Left lung (tissue), 10 donors: ENCODE data around the gene PRRG3. TPM values are rescaled to one million over a fixed set of nuclear protein-coding genes. Genes with fewer than 3 reads are reported as not detected.

Source experiments
- ATAC-seq: fragments of 200-7000 bp; cut with Tn5 transposase; one replicate; pipeline ENCODE4 v1.9.1; 2020; ENCODE audit warnings: moderate library complexity
- DNase-seq, 4 donors: peaks; one replicate each; pipeline ENCODE4 v3.0.0-alpha.2; 2013 to 2020
- H3K27ac ChIP-seq, 2 donors: fragments of 200-600 bp; sonication (generic) in 1 of 2; one replicate each; pipeline versions ENCODE4 v1.5.0 to v1.8.0; 2020 to 2021
- H3K27me3 ChIP-seq, 2 donors: fragments of 200-600 bp; sonication (generic) in 1 of 2; one replicate each; pipeline versions ENCODE4 v1.5.0 to v1.8.0; 2020 to 2021
- H3K36me3 ChIP-seq, 2 donors: fragments of 200-600 bp; sonication (generic) in 1 of 2; one replicate each; pipeline versions ENCODE4 v1.5.0 to v1.8.0; 2020 to 2021
- H3K4me1 ChIP-seq, 2 donors: fragments of 200-600 bp; one replicate each; pipeline ENCODE4 v1.8.0; 2021
- H3K4me3 ChIP-seq, 2 donors: fragments of 200-600 bp; sonication (generic) in 1 of 2; one replicate each; pipeline versions ENCODE4 v1.5.0 to v1.8.0; 2020 to 2021; ENCODE audit warnings: mild to moderate bottlenecking in 1 of 2
- H3K9me3 ChIP-seq, 2 donors: fragments of 200-600 bp; sonication (generic) in 1 of 2; one replicate each; pipeline versions ENCODE4 v1.5.0 to v1.8.0; 2020 to 2021
- intact Hi-C, 2 donors: fragments of 100-400 bp; cut with DNase I; formaldehyde crosslinking; loops; one replicate each; pipeline versions ENCODE4 v1.11.2 to v1.14.2; 2022
- polyA plus RNA-seq, 6 donors: library from polyadenylated mRNA; unstranded; fragments of 120-200 nt; gene quantifications; one replicate each; pipeline ENCODE4 v1.2.1, GENCODE V29; 2013; ENCODE audit not compliant: insufficient read length in 6 of 6
- total RNA-seq, 2 donors: library from RNA; stranded (reverse); fragmentation: NEBNext Ultra II Directional; extraction: Animal tissue kit (Norgen Biotek cat#: 25700); gene quantifications; one replicate each; pipeline ENCODE4 v1.2.1, GENCODE V29; 2021
- TF ChIP-seq, protein P1 (sequence below), 2 donors: fragments of 200-600 bp; sonication (generic) in 1 of 2; IDR thresholded peaks; one replicate each; pipeline versions ENCODE4 v1.5.0 to v1.8.0; 2021; ENCODE audit warnings: antibody characterized with exemption in 2 of 2
- donor health status: DM: no; HTN: yes; CAD: no.
- donor health status: DM: no; HTN: no; CAD: no.

PRRG3 gene
- total and polyA plus RNA-seq, 8 donors, result 1.9 to 17.5 (median 11.2) TPM

DNA sequence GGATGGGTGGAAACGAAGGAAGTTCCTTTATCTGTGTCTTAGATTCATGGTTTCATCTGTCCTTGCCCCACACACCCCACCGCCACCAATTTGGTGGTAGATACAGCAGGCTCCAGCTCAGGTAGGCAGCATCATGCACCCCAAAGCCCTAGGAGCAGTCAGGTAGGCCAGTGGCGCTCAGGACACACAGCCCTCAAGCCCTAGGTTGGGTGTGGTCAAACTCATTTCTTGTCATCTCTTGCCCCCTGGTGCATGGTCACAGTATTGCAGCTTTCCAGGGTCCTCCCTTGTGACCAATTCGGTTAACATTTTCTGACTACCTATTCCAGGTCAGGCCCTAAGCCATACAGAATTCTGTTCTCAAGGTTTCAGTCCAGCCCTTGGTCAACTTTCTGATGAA, 14.5 kb upstream of the PRRG3 start:
- no peaks in the 10 kb centered on the region for H3K27me3 ChIP-seq
- intact Hi-C loops, result no loop called here
- peak in 1 of 4 donors; percentile 25 for DNase-seq

DNA sequence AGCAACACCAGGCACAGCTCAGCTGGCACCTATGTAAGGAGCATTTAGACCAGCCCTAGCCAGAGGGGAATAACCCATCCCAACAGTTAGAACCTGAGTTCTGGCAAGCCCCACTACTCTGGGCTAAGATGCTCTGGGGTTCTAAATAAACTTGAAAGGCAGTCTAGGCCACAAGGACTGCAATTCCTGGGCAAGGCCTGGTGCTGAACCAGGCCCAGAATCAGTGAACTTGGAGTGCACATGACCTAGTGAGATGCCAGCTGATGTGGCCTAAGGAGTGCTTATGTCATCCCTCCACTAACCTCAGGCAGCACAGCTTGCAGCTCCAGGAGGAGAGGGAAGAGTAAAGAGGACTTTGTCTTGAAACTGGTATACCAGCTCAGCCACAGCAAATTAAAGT, 7.6 kb upstream of the PRRG3 start:
- H3K4me1 ChIP-seq, result no peaks in the 10 kb centered on the region
- no peaks in the 10 kb centered on the region for H3K27me3 ChIP-seq
- no peaks in the 10 kb centered on the region for H3K36me3 ChIP-seq
- TF ChIP-seq, protein P1, sequence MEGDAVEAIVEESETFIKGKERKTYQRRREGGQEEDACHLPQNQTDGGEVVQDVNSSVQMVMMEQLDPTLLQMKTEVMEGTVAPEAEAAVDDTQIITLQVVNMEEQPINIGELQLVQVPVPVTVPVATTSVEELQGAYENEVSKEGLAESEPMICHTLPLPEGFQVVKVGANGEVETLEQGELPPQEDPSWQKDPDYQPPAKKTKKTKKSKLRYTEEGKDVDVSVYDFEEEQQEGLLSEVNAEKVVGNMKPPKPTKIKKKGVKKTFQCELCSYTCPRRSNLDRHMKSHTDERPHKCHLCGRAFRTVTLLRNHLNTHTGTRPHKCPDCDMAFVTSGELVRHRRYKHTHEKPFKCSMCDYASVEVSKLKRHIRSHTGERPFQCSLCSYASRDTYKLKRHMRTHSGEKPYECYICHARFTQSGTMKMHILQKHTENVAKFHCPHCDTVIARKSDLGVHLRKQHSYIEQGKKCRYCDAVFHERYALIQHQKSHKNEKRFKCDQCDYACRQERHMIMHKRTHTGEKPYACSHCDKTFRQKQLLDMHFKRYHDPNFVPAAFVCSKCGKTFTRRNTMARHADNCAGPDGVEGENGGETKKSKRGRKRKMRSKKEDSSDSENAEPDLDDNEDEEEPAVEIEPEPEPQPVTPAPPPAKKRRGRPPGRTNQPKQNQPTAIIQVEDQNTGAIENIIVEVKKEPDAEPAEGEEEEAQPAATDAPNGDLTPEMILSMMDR (IDR thresholded peaks at IDR 0.05), result no peak
- intact Hi-C loops, result no loop called here
- DNase-seq (no peak), ATAC-seq (no peak)
- H3K9me3 ChIP-seq, result no peaks in the 10 kb centered on the region
- H3K27ac ChIP-seq, result no peak overlapping the region
- no peak overlapping the region for H3K4me3 ChIP-seq

More for the DNA sequence above, 14.5 kb upstream of the PRRG3 start:
- Histone ChIP-seq H3K9me3 (no peaks in the 10 kb centered on the region), H3K36me3 (no peaks in the 10 kb centered on the region), H3K4me3 (no peak overlapping the region), H3K4me1 (no peaks in the 10 kb centered on the region), H3K27ac (no peak overlapping the region)
- TF ChIP-seq, protein P1 (IDR thresholded peaks at IDR 0.05), result peak; percentile 47 to 57
- ATAC-seq, result peak; percentile 87

DNA sequence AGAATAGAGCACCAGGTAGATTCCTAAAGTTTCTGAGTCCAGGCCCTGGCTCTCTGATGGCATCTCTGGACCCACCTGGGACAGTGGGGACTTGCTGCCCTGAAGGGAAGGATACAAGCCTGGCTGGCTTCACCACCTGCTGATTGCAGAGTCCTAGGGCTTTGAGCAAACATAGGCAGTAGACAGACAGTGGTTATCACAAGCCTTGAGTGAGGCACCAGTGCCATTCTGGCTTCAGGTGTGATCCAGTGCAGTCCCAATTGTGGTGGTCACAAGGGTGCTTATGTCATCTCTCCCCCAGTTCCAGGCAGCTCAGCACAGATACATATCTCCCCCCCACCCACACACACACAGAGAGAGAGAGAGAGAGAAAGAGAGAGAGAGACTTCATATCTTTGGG, 6.6 kb upstream of the PRRG3 start:
- H3K27me3 ChIP-seq, result no peaks in the 10 kb centered on the region
- no peaks in the 10 kb centered on the region for H3K36me3 ChIP-seq
- H3K9me3 ChIP-seq, result no peaks in the 10 kb centered on the region
- intact Hi-C loops, result no loop called here
- ATAC-seq (no peak), DNase-seq (no peak)
- no peaks in the 10 kb centered on the region for H3K4me1 ChIP-seq
- no peak overlapping the region for H3K27ac ChIP-seq
- H3K4me3 ChIP-seq, result no peak overlapping the region
- TF ChIP-seq, protein P1 (IDR thresholded peaks at IDR 0.05), result no peak

DNA sequence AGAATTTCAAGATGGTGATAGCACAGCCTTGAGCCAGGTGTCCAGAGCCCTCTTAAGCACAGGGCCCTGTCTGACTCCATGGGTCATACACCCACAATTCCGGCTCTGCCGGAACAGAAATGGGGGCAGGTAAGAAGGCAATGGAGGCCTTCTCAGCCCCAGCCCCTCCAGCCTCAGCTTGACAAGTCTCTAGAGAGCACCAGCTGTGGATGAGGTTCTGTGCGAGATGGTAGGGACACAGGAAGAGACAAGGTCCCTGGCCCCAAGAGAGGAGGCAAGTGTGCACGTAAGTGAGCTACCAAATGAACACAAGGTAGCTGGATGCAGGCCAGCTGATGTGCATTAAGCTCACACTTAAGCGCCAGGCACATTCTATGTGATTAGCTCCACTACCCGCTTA, 2.4 kb upstream of the PRRG3 start:
- Histone ChIP-seq H3K27me3 (peaks cover 0 to 19% of the 10 kb centered on the region in 2 donors), H3K9me3 (no peaks in the 10 kb centered on the region), H3K4me3 (no peak overlapping the region), H3K36me3 (no peaks in the 10 kb centered on the region), H3K4me1 (no peaks in the 10 kb centered on the region), H3K27ac (no peak overlapping the region)
- DNase-seq (no peak), ATAC-seq (no peak)
- intact Hi-C loops, result no loop called here
- TF ChIP-seq, protein P1 (IDR thresholded peaks at IDR 0.05), result no peak

DNA sequence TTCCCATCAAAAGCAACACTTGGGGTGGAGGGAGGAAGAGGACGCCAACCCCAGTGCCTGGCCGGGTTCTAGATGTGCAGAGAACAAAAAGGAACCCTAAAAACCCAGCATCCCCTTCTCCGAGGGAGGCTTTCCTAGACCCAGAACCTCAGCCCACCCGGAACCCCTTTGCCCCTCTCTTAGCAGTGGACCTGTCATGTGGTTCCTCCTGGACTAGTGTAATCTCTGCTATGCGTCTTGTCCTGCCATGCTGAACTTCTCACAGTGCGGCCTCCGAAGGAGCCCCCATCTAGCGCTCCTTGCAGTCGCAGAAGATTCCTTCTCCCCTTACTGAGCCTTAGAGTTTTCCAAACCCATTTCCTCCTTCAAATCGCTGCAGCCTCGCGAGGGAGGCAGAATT, 1.1 kb upstream of the PRRG3 start:
- DNase-seq (no peak), ATAC-seq (no peak)
- Histone ChIP-seq H3K4me1 (no peaks in the 10 kb centered on the region), H3K27ac (no peak overlapping the region), H3K4me3 (no peak overlapping the region), H3K27me3 (peaks cover 0 to 19% of the 10 kb centered on the region in 2 donors), H3K9me3 (no peaks in the 10 kb centered on the region), H3K36me3 (no peaks in the 10 kb centered on the region)
- TF ChIP-seq, protein P1 (IDR thresholded peaks at IDR 0.05), result no peak
- intact Hi-C loops, result no loop called here
